Mammary epithelial cell (primary cell): ENCODE measurements around the gene NDUFC1.

Experiments
- EZH2 ChIP-seq: IDR thresholded peaks from 2 replicates; pipeline ENCODE4 v1.6.1; 2012; ENCODE audit warnings: low read length, inconsistent platforms, borderline replicate concordance
- TF ChIP-seq, protein P1 (sequence below), 2 donors: IDR thresholded peaks in 1 of 2; conservative IDR thresholded peaks in 1 of 2; 2 replicates each; pipeline ENCODE4 v1.5.1; 2011 to 2012; ENCODE audit warnings: inconsistent platforms in 2 of 2, low read length in 2 of 2, mild to moderate bottlenecking in 2 of 2, control low read depth in 1 of 2, low read depth in 1 of 2; ENCODE audit not compliant: insufficient read depth in 1 of 2; ENCODE audit errors: extremely low read depth in 1 of 2

DNA sequence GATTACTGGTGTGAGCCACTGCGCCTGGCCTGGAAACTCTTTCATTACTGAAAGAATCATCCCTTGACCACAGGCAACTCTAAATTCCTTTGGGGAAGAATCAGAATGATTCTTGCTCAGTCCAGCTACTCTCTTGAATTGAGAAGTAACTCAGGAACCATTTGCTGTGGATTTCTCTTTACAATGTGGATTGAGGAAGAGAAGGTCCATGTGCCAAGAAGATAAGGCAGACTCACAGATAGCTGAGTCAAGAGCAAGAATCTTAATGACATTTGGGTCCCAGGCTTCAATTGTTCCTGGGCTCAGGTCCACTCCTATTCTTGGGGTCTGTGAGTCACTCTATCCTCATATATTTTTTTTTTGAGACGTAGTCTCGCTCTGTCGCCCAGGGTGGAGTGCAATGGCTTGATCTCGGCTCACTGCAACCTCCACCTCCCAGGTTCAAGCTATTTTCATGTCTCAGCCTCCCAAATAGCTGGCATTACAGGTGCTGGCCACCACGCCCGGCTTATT is 16.0 kb downstream of the NDUFC1 start:
- TF ChIP-seq, protein P1, sequence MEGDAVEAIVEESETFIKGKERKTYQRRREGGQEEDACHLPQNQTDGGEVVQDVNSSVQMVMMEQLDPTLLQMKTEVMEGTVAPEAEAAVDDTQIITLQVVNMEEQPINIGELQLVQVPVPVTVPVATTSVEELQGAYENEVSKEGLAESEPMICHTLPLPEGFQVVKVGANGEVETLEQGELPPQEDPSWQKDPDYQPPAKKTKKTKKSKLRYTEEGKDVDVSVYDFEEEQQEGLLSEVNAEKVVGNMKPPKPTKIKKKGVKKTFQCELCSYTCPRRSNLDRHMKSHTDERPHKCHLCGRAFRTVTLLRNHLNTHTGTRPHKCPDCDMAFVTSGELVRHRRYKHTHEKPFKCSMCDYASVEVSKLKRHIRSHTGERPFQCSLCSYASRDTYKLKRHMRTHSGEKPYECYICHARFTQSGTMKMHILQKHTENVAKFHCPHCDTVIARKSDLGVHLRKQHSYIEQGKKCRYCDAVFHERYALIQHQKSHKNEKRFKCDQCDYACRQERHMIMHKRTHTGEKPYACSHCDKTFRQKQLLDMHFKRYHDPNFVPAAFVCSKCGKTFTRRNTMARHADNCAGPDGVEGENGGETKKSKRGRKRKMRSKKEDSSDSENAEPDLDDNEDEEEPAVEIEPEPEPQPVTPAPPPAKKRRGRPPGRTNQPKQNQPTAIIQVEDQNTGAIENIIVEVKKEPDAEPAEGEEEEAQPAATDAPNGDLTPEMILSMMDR (conservative IDR thresholded peaks at IDR 0.05 in 1 of 2, IDR thresholded peaks at IDR 0.05 in 1 of 2; ENCODE audit: extremely low read depth in 1 of 2, insufficient read depth in 1 of 2, low read depth in 1 of 2, low read length in 2 of 2): no peak
- TF ChIP-seq EZH2: no peak
